Activated CD8-positive, alpha-beta memory T cell treated with anti-CD3 and anti-CD28 coated beads, Interleukin-2, amount 50 U/mL, for 4 hours (primary cell): ENCODE results near the gene GCSAM.

Experiments
- DNase-seq: peaks from one replicate; pipeline ENCODE4 v3.0.0-alpha.2; 2020

Gene GCSAM

GRCh38 chr3:112132975-112133448 lies at the start of gene GCSAM:
GCSAM (minus strand) TSS chr3:112133248; CDS start chr3:112133120, 128 bp downstream.
- peak; percentile 51 for DNase-seq

GRCh38 chr3:112175646-112176045 lies 42.6 kb upstream of the GCSAM start:
- no peak for DNase-seq

- no peak for DNase-seq
These were observed 42.0 kb upstream of the GCSAM start for GRCh38 chr3:112175037-112175436.

GRCh38 chr3:112171144-112171543 lies 38.1 kb upstream of the GCSAM start:
- no peak for DNase-seq

- DNase-seq: no peak
These were observed 37.0 kb upstream of the GCSAM start for GRCh38 chr3:112170046-112170445.

GRCh38 chr3:112167758-112168157 lies 34.7 kb upstream of the GCSAM start:
- DNase-seq: no peak

- DNase-seq: no peak
These were observed 16.1 kb upstream of the GCSAM start for GRCh38 chr3:112149136-112149535.

GRCh38 chr3:112143689-112144088 lies 10.6 kb upstream of the GCSAM start:
- DNase-seq: no peak

- DNase-seq: no peak
These were observed 10.2 kb upstream of the GCSAM start for GRCh38 chr3:112143251-112143650.

- no peak for DNase-seq
These were observed 8.2 kb upstream of the GCSAM start for GRCh38 chr3:112141293-112141692.

- DNase-seq: no peak
These were observed 7.5 kb upstream of the GCSAM start for GRCh38 chr3:112140584-112140983.

- DNase-seq: no peak
These were observed 5.3 kb upstream of the GCSAM start for GRCh38 chr3:112138219-112138969.

GRCh38 chr3:112137781-112138180 lies 4.7 kb upstream of the GCSAM start:
- DNase-seq: no peak

- DNase-seq: peak; percentile 28
These were observed 4.1 kb upstream of the GCSAM start for GRCh38 chr3:112136959-112137693.

GRCh38 chr3:112136046-112136445 lies 3.0 kb upstream of the GCSAM start:
- no peak for DNase-seq

- DNase-seq: no peak
These were observed 1.5 kb upstream of the GCSAM start for GRCh38 chr3:112134335-112135124.

GRCh38 chr3:112133626-112134334 lies 732 bp upstream of the GCSAM start:
- no peak for DNase-seq

- DNase-seq: no peak
These were observed 494 bp downstream of the GCSAM start for GRCh38 chr3:112132554-112132953.

GRCh38 chr3:112132088-112132487 lies 960 bp downstream of the GCSAM start:
- DNase-seq: no peak

- no peak for DNase-seq
These were observed 1.9 kb downstream of the GCSAM start for GRCh38 chr3:112131111-112131510.

- DNase-seq: no peak
These were observed 2.4 kb downstream of the GCSAM start for GRCh38 chr3:112130638-112130993.

GRCh38 chr3:112129925-112130637 lies 3.0 kb downstream of the GCSAM start:
- no peak for DNase-seq
